ENCODE data around the gene STARD10.
A peak's percentile ranks its signal among the peaks of the same experiment; 100 is the strongest.

The STARD10 gene

GRCh38 chr11:72821221-72821919 lies 27.5 kb upstream of the STARD10 start:
- H3F3A ChIP-seq (ENCODE audit: insufficient read depth, low read length), result no peaks in the 10 kb centered on the region
- peaks cover 39% of the 10 kb centered on the region; the same call in 1 of the 2 replicates for H3K36me3 ChIP-seq (ENCODE audit: insufficient read depth, low read length)
- no peaks in the 10 kb centered on the region for H4K20me1 ChIP-seq (ENCODE audit: insufficient read depth, low read length)
- peak overlapping the region; percentile 76 for H3K27ac ChIP-seq (ENCODE audit: low read depth, low read length, poor library complexity, severe bottlenecking)
- TF ChIP-seq, protein P1, sequence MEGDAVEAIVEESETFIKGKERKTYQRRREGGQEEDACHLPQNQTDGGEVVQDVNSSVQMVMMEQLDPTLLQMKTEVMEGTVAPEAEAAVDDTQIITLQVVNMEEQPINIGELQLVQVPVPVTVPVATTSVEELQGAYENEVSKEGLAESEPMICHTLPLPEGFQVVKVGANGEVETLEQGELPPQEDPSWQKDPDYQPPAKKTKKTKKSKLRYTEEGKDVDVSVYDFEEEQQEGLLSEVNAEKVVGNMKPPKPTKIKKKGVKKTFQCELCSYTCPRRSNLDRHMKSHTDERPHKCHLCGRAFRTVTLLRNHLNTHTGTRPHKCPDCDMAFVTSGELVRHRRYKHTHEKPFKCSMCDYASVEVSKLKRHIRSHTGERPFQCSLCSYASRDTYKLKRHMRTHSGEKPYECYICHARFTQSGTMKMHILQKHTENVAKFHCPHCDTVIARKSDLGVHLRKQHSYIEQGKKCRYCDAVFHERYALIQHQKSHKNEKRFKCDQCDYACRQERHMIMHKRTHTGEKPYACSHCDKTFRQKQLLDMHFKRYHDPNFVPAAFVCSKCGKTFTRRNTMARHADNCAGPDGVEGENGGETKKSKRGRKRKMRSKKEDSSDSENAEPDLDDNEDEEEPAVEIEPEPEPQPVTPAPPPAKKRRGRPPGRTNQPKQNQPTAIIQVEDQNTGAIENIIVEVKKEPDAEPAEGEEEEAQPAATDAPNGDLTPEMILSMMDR (IDR thresholded peaks at IDR 0.05; ENCODE audit: low read length), result no peak
- TF ChIP-seq EZH2 (IDR thresholded peaks at IDR 0.05; ENCODE audit: borderline replicate concordance, low read length), result no peak
- no peak overlapping the region for H2AFZ ChIP-seq (ENCODE audit: low read length)
- H3K79me2 ChIP-seq (ENCODE audit: insufficient read depth, low read length), result no peaks in the 10 kb centered on the region
- H3K9me3 ChIP-seq (ENCODE audit: low read length), result no peaks in the 10 kb centered on the region
- H3K4me3 ChIP-seq (ENCODE audit: low read depth, low read length, poor library complexity, severe bottlenecking), result peak overlapping the region; percentile 62
- no peaks in the 10 kb centered on the region for H3K9me2 ChIP-seq (ENCODE audit: low read depth, low read length)
- H3K27me3 ChIP-seq (ENCODE audit: insufficient read depth, low read length), result no peaks in the 10 kb centered on the region
- H3K4me2 ChIP-seq (ENCODE audit: low read length), result peak overlapping the region; percentile 87
- peaks cover 34% of the 10 kb centered on the region for H3K4me1 ChIP-seq (ENCODE audit: insufficient read depth, low read length, severe bottlenecking)
- peak overlapping the region; percentile 81 for H3K9ac ChIP-seq (ENCODE audit: low read length)

DNA sequence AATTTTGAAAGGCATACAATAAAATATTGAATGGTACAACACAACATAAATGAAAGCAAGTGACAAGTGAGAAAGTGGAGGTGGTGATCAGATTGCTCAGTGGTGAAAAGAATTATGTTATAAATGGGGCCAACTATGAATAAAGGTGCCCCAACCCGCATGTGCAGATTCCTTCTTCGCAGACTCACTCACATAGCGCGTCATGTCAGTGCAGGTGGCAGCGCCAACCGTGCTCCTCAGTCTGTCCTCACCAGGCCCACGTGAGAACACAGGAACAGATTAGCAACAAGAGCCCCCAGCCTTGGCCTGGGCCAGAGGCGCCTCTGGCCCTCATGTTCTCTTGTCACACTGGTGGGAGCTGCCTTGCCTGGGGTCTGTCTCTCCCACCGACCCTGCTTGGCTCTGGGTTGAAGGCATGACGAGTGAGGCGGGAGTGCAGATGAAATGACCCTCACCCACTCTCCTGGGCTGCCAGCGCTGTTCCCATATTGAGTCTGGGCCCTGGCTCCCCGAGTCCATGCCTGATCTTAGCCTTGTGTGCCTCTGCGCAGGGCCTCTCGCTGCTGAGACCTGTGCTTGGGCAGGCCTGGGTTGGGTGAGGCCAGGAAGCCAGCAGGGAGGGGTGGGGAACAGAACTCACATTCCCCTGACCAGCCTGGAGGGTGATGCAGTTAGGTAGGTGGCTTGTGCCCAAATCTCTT lies 26.7 kb upstream of the STARD10 start:
- Histone ChIP-seq H3K9me3 (ENCODE audit: low read length) (no peaks in the 10 kb centered on the region), H3K4me2 (ENCODE audit: low read length) (peak overlapping the region; percentile 87; the same call in 1 of the 2 replicates), H3F3A (ENCODE audit: insufficient read depth, low read length) (no peaks in the 10 kb centered on the region), H4K20me1 (ENCODE audit: insufficient read depth, low read length) (no peaks in the 10 kb centered on the region), H3K36me3 (ENCODE audit: insufficient read depth, low read length) (peaks cover 39% of the 10 kb centered on the region; the same call in 1 of the 2 replicates), H3K4me1 (ENCODE audit: insufficient read depth, low read length, severe bottlenecking) (peaks cover 42% of the 10 kb centered on the region), H3K79me2 (ENCODE audit: insufficient read depth, low read length) (no peaks in the 10 kb centered on the region), H2AFZ (ENCODE audit: low read length) (no peak overlapping the region), H3K4me3 (ENCODE audit: low read depth, low read length, poor library complexity, severe bottlenecking) (no peak overlapping the region), H3K27ac (ENCODE audit: low read depth, low read length, poor library complexity, severe bottlenecking) (peak overlapping the region; percentile 76), H3K9ac (ENCODE audit: low read length) (no peak overlapping the region; the same call in 1 of the 2 replicates), H3K27me3 (ENCODE audit: insufficient read depth, low read length) (no peaks in the 10 kb centered on the region), H3K9me2 (ENCODE audit: low read depth, low read length) (no peaks in the 10 kb centered on the region)
- TF ChIP-seq, protein P1 (IDR thresholded peaks at IDR 0.05; ENCODE audit: low read length), result no peak
- TF ChIP-seq EZH2 (IDR thresholded peaks at IDR 0.05; ENCODE audit: borderline replicate concordance, low read length), result no peak

DNA sequence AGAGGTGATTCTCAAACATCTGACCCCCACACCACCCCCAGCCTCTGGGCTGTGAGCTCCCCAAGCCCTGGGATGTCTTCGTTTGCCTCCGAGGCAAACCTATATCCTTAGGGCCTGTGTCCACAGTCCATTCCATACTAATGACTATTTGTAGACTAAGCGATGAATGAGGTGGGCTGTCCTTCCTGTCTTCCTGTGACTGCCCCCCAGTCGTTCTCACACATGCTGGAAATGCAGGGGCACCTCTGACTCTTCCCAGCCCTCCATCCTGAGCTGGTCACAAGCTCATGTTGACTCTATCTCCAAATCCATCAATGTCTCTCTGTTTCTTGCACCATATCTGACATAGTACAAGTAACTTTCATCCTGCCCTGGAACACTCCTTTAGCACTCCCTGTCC lies 25.1 kb upstream of the STARD10 start:
- TF ChIP-seq, protein P1 (IDR thresholded peaks at IDR 0.05; ENCODE audit: low read length), result no peak
- no peak for TF ChIP-seq EZH2 (IDR thresholded peaks at IDR 0.05; ENCODE audit: borderline replicate concordance, low read length)
- Histone ChIP-seq H3K4me2 (ENCODE audit: low read length) (no peak overlapping the region), H3K9ac (ENCODE audit: low read length) (no peak overlapping the region), H2AFZ (ENCODE audit: low read length) (no peak overlapping the region), H4K20me1 (ENCODE audit: insufficient read depth, low read length) (no peaks in the 10 kb centered on the region), H3F3A (ENCODE audit: insufficient read depth, low read length) (no peaks in the 10 kb centered on the region), H3K9me2 (ENCODE audit: low read depth, low read length) (no peaks in the 10 kb centered on the region), H3K79me2 (ENCODE audit: insufficient read depth, low read length) (no peaks in the 10 kb centered on the region), H3K4me3 (ENCODE audit: low read depth, low read length, poor library complexity, severe bottlenecking) (no peak overlapping the region), H3K9me3 (ENCODE audit: low read length) (no peaks in the 10 kb centered on the region), H3K27me3 (ENCODE audit: insufficient read depth, low read length) (no peaks in the 10 kb centered on the region), H3K4me1 (ENCODE audit: insufficient read depth, low read length, severe bottlenecking) (peaks cover 49% of the 10 kb centered on the region), H3K27ac (ENCODE audit: low read depth, low read length, poor library complexity, severe bottlenecking) (no peak overlapping the region), H3K36me3 (ENCODE audit: insufficient read depth, low read length) (peaks cover 39% of the 10 kb centered on the region; the same call in 1 of the 2 replicates)
